ENCODE results near the gene CDC16. TPM values are rescaled to one million over a fixed set of nuclear protein-coding genes. Genes with fewer than 3 reads are reported as not detected.

Gene CDC16
- total RNA-seq, 1 donor from 2014 or later: 65.4 TPM

GRCh38 chr13:114269281-114269770 is 34.6 kb downstream of the CDC16 start:
- peak overlapping the region; percentile 61 for H3K27ac Mint-ChIP-seq (ENCODE audit: unreplicated experiment)
- DNase-seq (ENCODE audit: low spot score): no peak
- H3K27me3 Mint-ChIP-seq (ENCODE audit: unreplicated experiment): no peaks in the 10 kb centered on the region
- peak overlapping the region; percentile 37 for H3K4me3 Mint-ChIP-seq (ENCODE audit: unreplicated experiment)
- no peaks in the 10 kb centered on the region for H3K4me1 Mint-ChIP-seq (ENCODE audit: unreplicated experiment)
- no peak for TF ChIP-seq CTCF (IDR thresholded peaks at IDR 0.05; ENCODE audit: unreplicated experiment)
- no peaks in the 10 kb centered on the region for H3K9me3 Mint-ChIP-seq (ENCODE audit: unreplicated experiment)
- H3K36me3 Mint-ChIP-seq (ENCODE audit: low read depth, unreplicated experiment): peaks cover 43% of the 10 kb centered on the region

GRCh38 chr13:114272977-114273376 is 38.3 kb downstream of the CDC16 start:
- peaks cover 43% of the 10 kb centered on the region for H3K36me3 Mint-ChIP-seq (ENCODE audit: low read depth, unreplicated experiment)
- no peak for TF ChIP-seq CTCF (IDR thresholded peaks at IDR 0.05; ENCODE audit: unreplicated experiment)
- no peak overlapping the region for H3K27ac Mint-ChIP-seq (ENCODE audit: unreplicated experiment)
- no peaks in the 10 kb centered on the region for H3K27me3 Mint-ChIP-seq (ENCODE audit: unreplicated experiment)
- no peak for DNase-seq (ENCODE audit: low spot score)
- H3K9me3 Mint-ChIP-seq (ENCODE audit: unreplicated experiment): no peaks in the 10 kb centered on the region
- no peaks in the 10 kb centered on the region for H3K4me1 Mint-ChIP-seq (ENCODE audit: unreplicated experiment)
- H3K4me3 Mint-ChIP-seq (ENCODE audit: unreplicated experiment): peak overlapping the region; percentile 15

GRCh38 chr13:114275304-114275703 is 40.6 kb downstream of the CDC16 start:
- H3K27me3 Mint-ChIP-seq (ENCODE audit: unreplicated experiment): no peaks in the 10 kb centered on the region

GRCh38 chr13:114279146-114279545 is 44.4 kb downstream of the CDC16 start:
- H3K27ac Mint-ChIP-seq (ENCODE audit: unreplicated experiment): peak overlapping the region; percentile 68
- no peak for DNase-seq (ENCODE audit: low spot score)
- peaks cover 5% of the 10 kb centered on the region for H3K27me3 Mint-ChIP-seq (ENCODE audit: unreplicated experiment)
- H3K9me3 Mint-ChIP-seq (ENCODE audit: unreplicated experiment): no peaks in the 10 kb centered on the region
- no peak for TF ChIP-seq CTCF (IDR thresholded peaks at IDR 0.05; ENCODE audit: unreplicated experiment)
- no peak overlapping the region for H3K4me3 Mint-ChIP-seq (ENCODE audit: unreplicated experiment)
- H3K4me1 Mint-ChIP-seq (ENCODE audit: unreplicated experiment): peaks cover 25% of the 10 kb centered on the region
- peaks cover 14% of the 10 kb centered on the region for H3K36me3 Mint-ChIP-seq (ENCODE audit: low read depth, unreplicated experiment)

More at GRCh38 chr13:114275304-114275703, 40.6 kb downstream of the CDC16 start:
- DNase-seq (ENCODE audit: low spot score): no peak
- H3K36me3 Mint-ChIP-seq (ENCODE audit: low read depth, unreplicated experiment): peaks cover 27% of the 10 kb centered on the region
- H3K4me3 Mint-ChIP-seq (ENCODE audit: unreplicated experiment): no peak overlapping the region
- H3K4me1 Mint-ChIP-seq (ENCODE audit: unreplicated experiment): peaks cover 11% of the 10 kb centered on the region
- H3K27ac Mint-ChIP-seq (ENCODE audit: unreplicated experiment): no peak overlapping the region
- no peak for TF ChIP-seq CTCF (IDR thresholded peaks at IDR 0.05; ENCODE audit: unreplicated experiment)
- H3K9me3 Mint-ChIP-seq (ENCODE audit: unreplicated experiment): no peaks in the 10 kb centered on the region

GRCh38 chr13:114279758-114280355 is 45.2 kb downstream of the CDC16 start:
- Mint-ChIP-seq H3K9me3 (ENCODE audit: unreplicated experiment) (no peaks in the 10 kb centered on the region), H3K27ac (ENCODE audit: unreplicated experiment) (peak overlapping the region; percentile 62), H3K36me3 (ENCODE audit: low read depth, unreplicated experiment) (peaks cover 11% of the 10 kb centered on the region), H3K4me1 (ENCODE audit: unreplicated experiment) (peaks cover 25% of the 10 kb centered on the region), H3K4me3 (ENCODE audit: unreplicated experiment) (peak overlapping the region; percentile 92), H3K27me3 (ENCODE audit: unreplicated experiment) (peaks cover 5% of the 10 kb centered on the region)
- DNase-seq (ENCODE audit: low spot score): no peak
- no peak for TF ChIP-seq CTCF (IDR thresholded peaks at IDR 0.05; ENCODE audit: unreplicated experiment)
